Measurements from ENCODE around the gene POLRMT.
"Not testable (repeated sequence)": the region's sequence is repeated elsewhere in the genome, so short reads cannot be mapped to it uniquely, and the experiment has no call there.

GRCh38 chr19:666985-667573 lies 33.7 kb upstream of the POLRMT start:
- TF ChIP-seq CTCF, POLR2A (IDR thresholded peaks at IDR 0.05): not testable (repeated sequence)

Measured in Peyer's patch (tissue), 4 donors.